WTC11 (cell line): ENCODE data around the gene CFAP74.

Experiments used
- ATF1 ChIP-seq: sonication (generic); formaldehyde crosslinking; IDR thresholded peaks from 2 replicates; pipeline ENCODE4 v1.8.1; 2023; ENCODE audit warnings: mild to moderate bottlenecking, moderate library complexity, missing genetic modification reagents
- ATF2 ChIP-seq: sonication (generic); formaldehyde crosslinking; IDR thresholded peaks from 2 replicates; pipeline ENCODE4 v1.8.1; 2022; ENCODE audit warnings: low read depth, missing genetic modification reagents, borderline replicate concordance
- ATF6 ChIP-seq: sonication (generic); formaldehyde crosslinking; IDR thresholded peaks from 2 replicates; pipeline ENCODE4 v1.8.1; 2023; ENCODE audit warnings: mild to moderate bottlenecking, missing genetic modification reagents
- CTCF ChIP-seq: fragments of 200-600 bp; IDR thresholded peaks from 2 replicates; pipeline ENCODE4 v1.8.0; 2022; ENCODE audit warnings: antibody characterized with exemption
- E2F5 ChIP-seq: sonication (generic); formaldehyde crosslinking; IDR thresholded peaks from 2 replicates; pipeline ENCODE4 v1.8.1; 2022; ENCODE audit warnings: mild to moderate bottlenecking, moderate library complexity, missing genetic modification reagents
- ELF4 ChIP-seq: sonication (generic); formaldehyde crosslinking; IDR thresholded peaks from 2 replicates; pipeline ENCODE4 v1.8.1; 2022; ENCODE audit warnings: low read depth, mild to moderate bottlenecking, moderate library complexity, missing genetic modification reagents
- IRF1 ChIP-seq: sonication (generic); formaldehyde crosslinking; IDR thresholded peaks from 2 replicates; pipeline ENCODE4 v1.8.0; 2023; ENCODE audit warnings: missing genetic modification reagents
- NR2C2 ChIP-seq: sonication (generic); formaldehyde crosslinking; IDR thresholded peaks from 2 replicates; pipeline ENCODE4 v1.8.0; 2022; ENCODE audit warnings: mild to moderate bottlenecking, missing genetic modification reagents
- USF2 ChIP-seq: sonication (generic); formaldehyde crosslinking; IDR thresholded peaks from 2 replicates; pipeline ENCODE4 v1.8.1; 2023; ENCODE audit warnings: mild to moderate bottlenecking, missing genetic modification reagents, moderate library complexity
- ZBTB21 ChIP-seq: sonication (generic); formaldehyde crosslinking; IDR thresholded peaks from 2 replicates; pipeline ENCODE4 v1.8.1; 2023; ENCODE audit warnings: mild to moderate bottlenecking, missing genetic modification reagents, borderline replicate concordance
- ZNF423 ChIP-seq: fragments of 250-450 bp; sonication (Bioruptor Pico); IDR thresholded peaks from 2 replicates; pipeline ENCODE4 v2.1.2; 2022; ENCODE audit warnings: mild to moderate bottlenecking, moderate library complexity
- ZNF512 ChIP-seq: sonication (generic); formaldehyde crosslinking; IDR thresholded peaks from 2 replicates; pipeline ENCODE4 v1.8.1; 2022; ENCODE audit warnings: missing genetic modification reagents, borderline replicate concordance

GRCh38 chr1:1956101-1956500 is 47.5 kb downstream of the CFAP74 start:
- TF ChIP-seq IRF1 (CRISPR knock-in tag) (no peak), E2F5 (CRISPR knock-in tag) (no peak), ATF6 (CRISPR knock-in tag) (no peak), ATF2 (CRISPR knock-in tag) (no peak), CTCF (no peak), ZBTB21 (no peak), NR2C2 (CRISPR knock-in tag) (no peak), ZNF423 (CRISPR knock-in tag) (no peak), ATF1 (CRISPR knock-in tag) (no peak), USF2 (CRISPR knock-in tag) (no peak), ELF4 (CRISPR knock-in tag) (no peak), ZNF512 (CRISPR knock-in tag) (no peak)
